Panc1 (cell line): ENCODE measurements around the gene PARD6B.

Experiments
- POLR2AphosphoS5 ChIP-seq: IDR thresholded peaks from 2 replicates; pipeline ENCODE4 v1.6.1; 2012; ENCODE audit warnings: mild to moderate bottlenecking, low read depth, low read length, moderate library complexity
- TF ChIP-seq, protein P1 (sequence below): fragments of 450-650 bp; IDR thresholded peaks from 2 replicates; pipeline ENCODE4 v1.5.1; 2017; ENCODE audit warnings: mild to moderate bottlenecking

DNA sequence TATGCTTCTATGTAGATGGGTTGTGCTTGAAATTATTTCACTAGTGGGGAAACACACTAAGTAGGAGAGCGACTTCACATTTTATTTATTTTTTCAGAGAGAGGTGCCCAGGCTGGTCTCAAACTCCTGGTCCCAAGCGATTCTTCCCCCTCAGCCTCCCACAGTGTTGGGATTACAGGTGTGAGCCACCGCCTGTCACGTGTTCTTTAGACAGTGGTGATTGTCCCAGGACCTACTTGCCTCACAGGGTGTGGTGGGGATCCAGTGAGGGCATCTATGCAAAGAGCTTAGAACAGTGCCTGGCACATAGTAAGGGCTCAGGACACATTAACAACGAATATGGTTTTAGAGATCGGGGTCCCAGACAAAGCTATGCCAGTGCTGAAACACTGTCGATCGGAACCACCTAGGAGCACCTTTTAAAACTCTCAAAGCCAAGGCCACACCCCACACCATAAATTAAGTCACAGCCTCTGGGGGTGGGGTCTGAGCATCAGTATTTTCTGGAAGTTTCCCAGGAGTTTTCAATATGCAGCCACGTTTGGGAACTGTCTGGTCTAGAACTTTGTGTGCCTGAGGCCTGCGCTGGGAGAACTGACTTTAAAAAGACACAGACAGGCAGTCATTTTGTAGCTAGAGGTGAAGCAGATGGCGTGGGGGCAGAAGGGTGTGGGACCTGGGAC is 58.7 kb downstream of the PARD6B start:
- TF ChIP-seq POLR2AphosphoS5 = no peak
- TF ChIP-seq, protein P1, sequence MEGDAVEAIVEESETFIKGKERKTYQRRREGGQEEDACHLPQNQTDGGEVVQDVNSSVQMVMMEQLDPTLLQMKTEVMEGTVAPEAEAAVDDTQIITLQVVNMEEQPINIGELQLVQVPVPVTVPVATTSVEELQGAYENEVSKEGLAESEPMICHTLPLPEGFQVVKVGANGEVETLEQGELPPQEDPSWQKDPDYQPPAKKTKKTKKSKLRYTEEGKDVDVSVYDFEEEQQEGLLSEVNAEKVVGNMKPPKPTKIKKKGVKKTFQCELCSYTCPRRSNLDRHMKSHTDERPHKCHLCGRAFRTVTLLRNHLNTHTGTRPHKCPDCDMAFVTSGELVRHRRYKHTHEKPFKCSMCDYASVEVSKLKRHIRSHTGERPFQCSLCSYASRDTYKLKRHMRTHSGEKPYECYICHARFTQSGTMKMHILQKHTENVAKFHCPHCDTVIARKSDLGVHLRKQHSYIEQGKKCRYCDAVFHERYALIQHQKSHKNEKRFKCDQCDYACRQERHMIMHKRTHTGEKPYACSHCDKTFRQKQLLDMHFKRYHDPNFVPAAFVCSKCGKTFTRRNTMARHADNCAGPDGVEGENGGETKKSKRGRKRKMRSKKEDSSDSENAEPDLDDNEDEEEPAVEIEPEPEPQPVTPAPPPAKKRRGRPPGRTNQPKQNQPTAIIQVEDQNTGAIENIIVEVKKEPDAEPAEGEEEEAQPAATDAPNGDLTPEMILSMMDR = no peak
